HepG2 (cell line): ENCODE results near the gene ETFB. TPM values are rescaled to one million over a fixed set of nuclear protein-coding genes. Genes with fewer than 3 reads are reported as not detected.

Source experiments
- AHR ChIP-seq: IDR thresholded peaks from 2 replicates; pipeline ENCODE4 v1.6.1; 2018; ENCODE audit warnings: missing genetic modification reagents, missing compliant biosample characterization
- BRD4 ChIP-seq: sonication (generic); formaldehyde crosslinking; IDR thresholded peaks from 2 replicates; pipeline ENCODE4 v1.4.0; 2020; ENCODE audit warnings: missing genetic modification reagents
- CBX1 ChIP-seq: IDR thresholded peaks from one replicate; pipeline ENCODE4 v1.6.1; 2016; ENCODE audit warnings: antibody characterized with exemption, low read depth
- DMAP1 ChIP-seq: IDR thresholded peaks from 2 replicates; pipeline ENCODE4 v1.6.1; 2016
- FOXK2 ChIP-seq: fragments of 450-650 bp; IDR thresholded peaks from 2 replicates; pipeline ENCODE4 v1.6.1; 2016
- KLF12 ChIP-seq: sonication (generic); formaldehyde crosslinking; IDR thresholded peaks from 2 replicates; pipeline ENCODE4 v1.4.0; 2020; ENCODE audit warnings: missing genetic modification reagents, borderline replicate concordance
- LBX2 ChIP-seq: sonication (generic); formaldehyde crosslinking; IDR thresholded peaks from 2 replicates; pipeline ENCODE4 v1.5.0; 2020; ENCODE audit warnings: missing genetic modification reagents, mild to moderate bottlenecking, borderline replicate concordance
- MED8 ChIP-seq: sonication (generic); formaldehyde crosslinking; IDR thresholded peaks from 2 replicates; pipeline ENCODE4 v1.8.1; 2023; ENCODE audit warnings: mild to moderate bottlenecking, missing genetic modification reagents; ENCODE audit not compliant: insufficient replicate concordance
- NFKBIZ ChIP-seq: IDR thresholded peaks from 2 replicates; pipeline ENCODE4 v1.6.1; 2018; ENCODE audit warnings: missing genetic modification reagents, missing compliant biosample characterization
- PHF20 ChIP-seq: sonication (generic); formaldehyde crosslinking; IDR thresholded peaks from 2 replicates; pipeline ENCODE4 v1.5.0; 2020; ENCODE audit warnings: mild to moderate bottlenecking, missing genetic modification reagents
- POLR2A ChIP-seq, 2 experiments: IDR thresholded peaks; 2 replicates each; pipeline ENCODE4 v1.6.1; 2011; ENCODE audit warnings: low read depth in 2 of 2, low read length in 2 of 2, mild to moderate bottlenecking in 1 of 2, moderate library complexity in 1 of 2; ENCODE audit not compliant: insufficient read depth in 1 of 2
- RBAK ChIP-seq: sonication (generic); formaldehyde crosslinking; IDR thresholded peaks from 2 replicates; pipeline ENCODE4 v1.5.1; 2020; ENCODE audit warnings: mild to moderate bottlenecking, missing genetic modification reagents
- SOX6 ChIP-seq, 2 experiments: fragments of 450-650 bp in 1 of 2; sonication (generic) in 1 of 2; formaldehyde crosslinking in 1 of 2; IDR thresholded peaks; 2 replicates each; pipeline versions ENCODE4 v1.4.0 to v1.6.1; 2017 to 2020; ENCODE audit warnings: antibody characterized with exemption in 1 of 2, mild to moderate bottlenecking in 1 of 2, missing genetic modification reagents in 1 of 2
- ZNF256 ChIP-seq: sonication (generic); formaldehyde crosslinking; conservative IDR thresholded peaks from 2 replicates; pipeline ENCODE4 v1.4.0; 2020; ENCODE audit warnings: missing genetic modification reagents
- ZSCAN29 ChIP-seq: sonication (generic); formaldehyde crosslinking; conservative IDR thresholded peaks from 2 replicates; pipeline ENCODE4 v1.4.0; 2020; ENCODE audit warnings: mild to moderate bottlenecking, missing genetic modification reagents
- polyA plus RNA-seq, 8 experiments: library from polyadenylated mRNA; depleted of rRNA in 3 of 8; stranded (reverse) in 7 of 8; unstranded in 1 of 8; fragments of >200 nt; fragmentation: Illumina TruSeq in 4 of 8; extraction: Trizol in 4 of 8; gene quantifications; 2 replicates each; pipeline versions ENCODE4 v1.2.1 to v1.2.3, GENCODE V29; 2011 to 2016; ENCODE audit warnings: low read depth in 4 of 8, missing spikeins in 1 of 8, mixed read lengths in 1 of 8; ENCODE audit not compliant: insufficient read depth in 1 of 8
- total RNA-seq, 5 experiments: library from RNA; depleted of rRNA; stranded (reverse); fragments of >200 nt; fragmentation: Illumina TruSeq; extraction: Trizol; gene quantifications; 2 replicates each; pipeline ENCODE4 v1.2.3, GENCODE V29; 2016; ENCODE audit warnings: low read depth in 1 of 5
- TF ChIP-seq, protein P1 (sequence below): sonication (generic); formaldehyde crosslinking; IDR thresholded peaks from 2 replicates; pipeline ENCODE4 v1.4.0; 2020; ENCODE audit warnings: missing genetic modification reagents
- TF ChIP-seq, protein P2 (sequence below): sonication (generic); formaldehyde crosslinking; IDR thresholded peaks from 2 replicates; pipeline ENCODE4 v1.4.0; 2020; ENCODE audit warnings: mild to moderate bottlenecking, low read depth, missing genetic modification reagents
- TF ChIP-seq, protein P3 (sequence below): IDR thresholded peaks from 2 replicates; pipeline ENCODE4 v1.6.1; 2016

Gene ETFB
- total and polyA plus RNA-seq, 2 of the 13 experiments (the other 11 are each of a cell fraction or from before 2014, with no cell fraction given), result 678 to 1,314 TPM

DNA sequence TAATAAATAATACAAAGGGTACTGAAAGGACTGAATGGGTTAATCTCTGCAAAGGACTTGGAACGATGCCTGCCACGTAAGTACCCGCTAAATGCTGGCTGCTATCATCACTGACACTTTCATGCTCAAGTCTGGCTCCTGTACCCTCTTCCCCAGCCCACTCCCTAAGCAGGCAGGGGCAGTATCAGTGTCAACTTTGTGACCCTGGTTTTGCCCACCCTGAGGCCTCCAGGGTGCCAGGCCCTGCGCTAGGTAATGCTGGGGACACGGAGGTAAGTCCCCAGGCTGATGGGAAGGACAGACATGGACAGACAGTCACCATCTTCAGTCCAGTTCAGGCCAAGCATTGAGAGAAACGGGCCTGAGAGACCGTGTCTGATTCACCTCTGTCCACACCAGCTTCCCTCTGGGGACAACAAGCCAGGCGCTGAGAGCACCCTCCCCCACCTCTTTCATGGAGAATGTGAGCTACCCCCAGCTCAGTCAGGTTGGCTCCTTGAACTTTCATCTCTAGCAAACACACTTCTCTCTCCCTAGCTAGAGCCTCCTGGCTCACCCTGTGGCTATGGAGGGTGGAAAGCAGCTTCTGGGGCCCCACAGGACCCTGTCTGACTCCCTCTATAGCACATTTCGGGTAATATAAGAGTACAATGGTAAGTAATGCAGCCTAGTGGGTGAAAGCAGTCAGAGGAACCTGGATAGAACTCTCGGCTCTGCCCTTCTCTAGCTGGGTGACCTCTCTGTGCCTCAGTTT, 800 bp downstream of the ETFB start (continued):
- TF ChIP-seq, protein P1, sequence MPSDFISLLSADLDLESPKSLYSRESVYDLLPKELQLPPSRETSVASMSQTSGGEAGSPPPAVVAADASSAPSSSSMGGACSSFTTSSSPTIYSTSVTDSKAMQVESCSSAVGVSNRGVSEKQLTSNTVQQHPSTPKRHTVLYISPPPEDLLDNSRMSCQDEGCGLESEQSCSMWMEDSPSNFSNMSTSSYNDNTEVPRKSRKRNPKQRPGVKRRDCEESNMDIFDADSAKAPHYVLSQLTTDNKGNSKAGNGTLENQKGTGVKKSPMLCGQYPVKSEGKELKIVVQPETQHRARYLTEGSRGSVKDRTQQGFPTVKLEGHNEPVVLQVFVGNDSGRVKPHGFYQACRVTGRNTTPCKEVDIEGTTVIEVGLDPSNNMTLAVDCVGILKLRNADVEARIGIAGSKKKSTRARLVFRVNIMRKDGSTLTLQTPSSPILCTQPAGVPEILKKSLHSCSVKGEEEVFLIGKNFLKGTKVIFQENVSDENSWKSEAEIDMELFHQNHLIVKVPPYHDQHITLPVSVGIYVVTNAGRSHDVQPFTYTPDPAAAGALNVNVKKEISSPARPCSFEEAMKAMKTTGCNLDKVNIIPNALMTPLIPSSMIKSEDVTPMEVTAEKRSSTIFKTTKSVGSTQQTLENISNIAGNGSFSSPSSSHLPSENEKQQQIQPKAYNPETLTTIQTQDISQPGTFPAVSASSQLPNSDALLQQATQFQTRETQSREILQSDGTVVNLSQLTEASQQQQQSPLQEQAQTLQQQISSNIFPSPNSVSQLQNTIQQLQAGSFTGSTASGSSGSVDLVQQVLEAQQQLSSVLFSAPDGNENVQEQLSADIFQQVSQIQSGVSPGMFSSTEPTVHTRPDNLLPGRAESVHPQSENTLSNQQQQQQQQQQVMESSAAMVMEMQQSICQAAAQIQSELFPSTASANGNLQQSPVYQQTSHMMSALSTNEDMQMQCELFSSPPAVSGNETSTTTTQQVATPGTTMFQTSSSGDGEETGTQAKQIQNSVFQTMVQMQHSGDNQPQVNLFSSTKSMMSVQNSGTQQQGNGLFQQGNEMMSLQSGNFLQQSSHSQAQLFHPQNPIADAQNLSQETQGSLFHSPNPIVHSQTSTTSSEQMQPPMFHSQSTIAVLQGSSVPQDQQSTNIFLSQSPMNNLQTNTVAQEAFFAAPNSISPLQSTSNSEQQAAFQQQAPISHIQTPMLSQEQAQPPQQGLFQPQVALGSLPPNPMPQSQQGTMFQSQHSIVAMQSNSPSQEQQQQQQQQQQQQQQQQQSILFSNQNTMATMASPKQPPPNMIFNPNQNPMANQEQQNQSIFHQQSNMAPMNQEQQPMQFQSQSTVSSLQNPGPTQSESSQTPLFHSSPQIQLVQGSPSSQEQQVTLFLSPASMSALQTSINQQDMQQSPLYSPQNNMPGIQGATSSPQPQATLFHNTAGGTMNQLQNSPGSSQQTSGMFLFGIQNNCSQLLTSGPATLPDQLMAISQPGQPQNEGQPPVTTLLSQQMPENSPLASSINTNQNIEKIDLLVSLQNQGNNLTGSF, result no peak
- no peak; the same call in 1 of the 2 replicates for TF ChIP-seq NFKBIZ
- peak; percentile 80; the same call in 1 of the 2 replicates for TF ChIP-seq DMAP1
- TF ChIP-seq ZSCAN29 (CRISPR knock-in tag), result 0 out of 2 replicates have a peak, but pooled peaks have one; percentile 75
- 0 out of 2 replicates have a peak, but pooled peaks have one; percentile 49 for TF ChIP-seq AHR (CRISPR knock-in tag)
- TF ChIP-seq, protein P2, sequence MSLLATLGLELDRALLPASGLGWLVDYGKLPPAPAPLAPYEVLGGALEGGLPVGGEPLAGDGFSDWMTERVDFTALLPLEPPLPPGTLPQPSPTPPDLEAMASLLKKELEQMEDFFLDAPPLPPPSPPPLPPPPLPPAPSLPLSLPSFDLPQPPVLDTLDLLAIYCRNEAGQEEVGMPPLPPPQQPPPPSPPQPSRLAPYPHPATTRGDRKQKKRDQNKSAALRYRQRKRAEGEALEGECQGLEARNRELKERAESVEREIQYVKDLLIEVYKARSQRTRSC (CRISPR knock-in tag), result no peak
- TF ChIP-seq LBX2 (CRISPR knock-in tag), result no peak
- no peak for TF ChIP-seq SOX6 (IDR thresholded peaks at IDR 0.05)
- peak; percentile 74 for TF ChIP-seq SOX6 (CRISPR knock-in tag; IDR thresholded peaks at IDR 0.05)
- no peak for TF ChIP-seq RBAK (CRISPR knock-in tag)
- TF ChIP-seq, protein P3, sequence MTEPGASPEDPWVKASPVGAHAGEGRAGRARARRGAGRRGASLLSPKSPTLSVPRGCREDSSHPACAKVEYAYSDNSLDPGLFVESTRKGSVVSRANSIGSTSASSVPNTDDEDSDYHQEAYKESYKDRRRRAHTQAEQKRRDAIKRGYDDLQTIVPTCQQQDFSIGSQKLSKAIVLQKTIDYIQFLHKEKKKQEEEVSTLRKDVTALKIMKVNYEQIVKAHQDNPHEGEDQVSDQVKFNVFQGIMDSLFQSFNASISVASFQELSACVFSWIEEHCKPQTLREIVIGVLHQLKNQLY, result peak; percentile 83; the same call in 1 of the 2 replicates
- TF ChIP-seq FOXK2, result peak; percentile 85
- TF ChIP-seq BRD4 (CRISPR knock-in tag), result peak; percentile 86; the same call in 1 of the 2 replicates
- TF ChIP-seq CBX1, result peak; percentile 45
- TF ChIP-seq ZNF256 (CRISPR knock-in tag), result no peak
- peak; percentile 34; the same call in 1 of the 2 replicates for TF ChIP-seq PHF20 (CRISPR knock-in tag)
- TF ChIP-seq MED8, result peak; percentile 83
- TF ChIP-seq KLF12 (CRISPR knock-in tag), result 0 out of 2 replicates have a peak, but pooled peaks have one; percentile 48
- peak; percentile 90 to 93 for TF ChIP-seq POLR2A (IDR thresholded peaks at IDR 0.05; ENCODE audit: insufficient read depth in 1 of 2, low read depth in 2 of 2, low read length in 2 of 2)
